Astrocyte (in vitro differentiated cells and primary cell): ENCODE measurements around the gene CDT1.

ENCODE experiments used
- CTCF ChIP-seq: IDR thresholded peaks from 2 replicates; pipeline ENCODE4 v1.5.1; 2011; ENCODE audit warnings: low read depth, mild to moderate bottlenecking, inconsistent platforms, low read length, moderate library complexity; ENCODE audit not compliant: insufficient read depth
- EZH2 ChIP-seq: IDR thresholded peaks from 2 replicates; pipeline ENCODE4 v1.6.1; 2012; ENCODE audit warnings: mild to moderate bottlenecking, low read length, inconsistent platforms; ENCODE audit not compliant: insufficient read depth

GRCh38 chr16:88755745-88756443 lies 47.7 kb upstream of the CDT1 start:
- TF ChIP-seq CTCF (no peak), EZH2 (no peak)
